ENCODE measurements around the gene JAML. TPM values are rescaled to one million over a fixed set of nuclear protein-coding genes. Genes with fewer than 3 reads are reported as not detected.

JAML gene
- total and polyA plus RNA-seq, 2 of the 13 experiments (the other 11 are each of a cell fraction or from before 2014, with no cell fraction given): 2.0 to 3.3 TPM

DNA sequence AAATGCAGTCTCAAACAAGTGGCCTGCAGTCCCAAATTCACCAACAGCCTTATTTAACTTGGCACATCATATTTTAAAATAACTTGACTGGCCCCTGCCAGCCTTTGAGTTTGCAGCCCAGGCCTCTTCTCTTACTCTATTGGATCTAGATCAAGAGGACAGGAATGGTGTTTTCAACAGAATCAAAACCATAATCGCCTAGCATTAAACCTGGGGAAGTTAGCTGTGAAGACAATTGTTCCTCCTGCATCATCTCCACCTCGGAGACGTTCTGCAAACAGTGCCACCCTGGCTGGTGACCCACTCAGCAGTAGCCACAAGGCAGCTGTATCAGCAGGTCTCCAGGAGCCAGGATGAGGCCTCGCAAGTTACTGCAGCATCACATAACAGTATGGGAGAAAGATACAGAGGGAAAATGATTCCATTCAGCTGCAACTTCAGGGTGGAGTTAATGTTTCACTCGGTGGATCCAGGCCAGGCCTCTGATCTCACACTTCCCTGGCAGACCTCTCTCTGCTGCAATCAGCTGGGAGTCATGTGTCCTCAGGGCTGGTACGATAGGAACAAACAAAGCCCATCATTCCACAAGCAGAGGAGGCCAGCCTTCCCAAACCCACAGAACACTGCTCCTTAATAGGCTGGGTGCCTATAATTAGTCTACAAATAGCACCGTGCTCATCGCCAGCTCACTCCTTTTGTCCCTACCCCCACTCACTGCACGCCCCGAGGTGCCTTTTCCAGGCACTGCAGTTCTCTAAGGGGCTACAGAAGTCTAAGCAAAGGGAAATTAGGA lies 29.8 kb downstream of the JAML start (continued):
- TF ChIP-seq, protein P1, sequence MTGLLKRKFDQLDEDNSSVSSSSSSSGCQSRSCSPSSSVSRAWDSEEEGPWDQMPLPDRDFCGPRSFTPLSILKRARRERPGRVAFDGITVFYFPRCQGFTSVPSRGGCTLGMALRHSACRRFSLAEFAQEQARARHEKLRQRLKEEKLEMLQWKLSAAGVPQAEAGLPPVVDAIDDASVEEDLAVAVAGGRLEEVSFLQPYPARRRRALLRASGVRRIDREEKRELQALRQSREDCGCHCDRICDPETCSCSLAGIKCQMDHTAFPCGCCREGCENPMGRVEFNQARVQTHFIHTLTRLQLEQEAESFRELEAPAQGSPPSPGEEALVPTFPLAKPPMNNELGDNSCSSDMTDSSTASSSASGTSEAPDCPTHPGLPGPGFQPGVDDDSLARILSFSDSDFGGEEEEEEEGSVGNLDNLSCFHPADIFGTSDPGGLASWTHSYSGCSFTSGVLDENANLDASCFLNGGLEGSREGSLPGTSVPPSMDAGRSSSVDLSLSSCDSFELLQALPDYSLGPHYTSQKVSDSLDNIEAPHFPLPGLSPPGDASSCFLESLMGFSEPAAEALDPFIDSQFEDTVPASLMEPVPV (CRISPR knock-in tag; IDR thresholded peaks at IDR 0.05): peak; percentile 63; the same call in 1 of the 2 replicates
- TF ChIP-seq, protein P2, sequence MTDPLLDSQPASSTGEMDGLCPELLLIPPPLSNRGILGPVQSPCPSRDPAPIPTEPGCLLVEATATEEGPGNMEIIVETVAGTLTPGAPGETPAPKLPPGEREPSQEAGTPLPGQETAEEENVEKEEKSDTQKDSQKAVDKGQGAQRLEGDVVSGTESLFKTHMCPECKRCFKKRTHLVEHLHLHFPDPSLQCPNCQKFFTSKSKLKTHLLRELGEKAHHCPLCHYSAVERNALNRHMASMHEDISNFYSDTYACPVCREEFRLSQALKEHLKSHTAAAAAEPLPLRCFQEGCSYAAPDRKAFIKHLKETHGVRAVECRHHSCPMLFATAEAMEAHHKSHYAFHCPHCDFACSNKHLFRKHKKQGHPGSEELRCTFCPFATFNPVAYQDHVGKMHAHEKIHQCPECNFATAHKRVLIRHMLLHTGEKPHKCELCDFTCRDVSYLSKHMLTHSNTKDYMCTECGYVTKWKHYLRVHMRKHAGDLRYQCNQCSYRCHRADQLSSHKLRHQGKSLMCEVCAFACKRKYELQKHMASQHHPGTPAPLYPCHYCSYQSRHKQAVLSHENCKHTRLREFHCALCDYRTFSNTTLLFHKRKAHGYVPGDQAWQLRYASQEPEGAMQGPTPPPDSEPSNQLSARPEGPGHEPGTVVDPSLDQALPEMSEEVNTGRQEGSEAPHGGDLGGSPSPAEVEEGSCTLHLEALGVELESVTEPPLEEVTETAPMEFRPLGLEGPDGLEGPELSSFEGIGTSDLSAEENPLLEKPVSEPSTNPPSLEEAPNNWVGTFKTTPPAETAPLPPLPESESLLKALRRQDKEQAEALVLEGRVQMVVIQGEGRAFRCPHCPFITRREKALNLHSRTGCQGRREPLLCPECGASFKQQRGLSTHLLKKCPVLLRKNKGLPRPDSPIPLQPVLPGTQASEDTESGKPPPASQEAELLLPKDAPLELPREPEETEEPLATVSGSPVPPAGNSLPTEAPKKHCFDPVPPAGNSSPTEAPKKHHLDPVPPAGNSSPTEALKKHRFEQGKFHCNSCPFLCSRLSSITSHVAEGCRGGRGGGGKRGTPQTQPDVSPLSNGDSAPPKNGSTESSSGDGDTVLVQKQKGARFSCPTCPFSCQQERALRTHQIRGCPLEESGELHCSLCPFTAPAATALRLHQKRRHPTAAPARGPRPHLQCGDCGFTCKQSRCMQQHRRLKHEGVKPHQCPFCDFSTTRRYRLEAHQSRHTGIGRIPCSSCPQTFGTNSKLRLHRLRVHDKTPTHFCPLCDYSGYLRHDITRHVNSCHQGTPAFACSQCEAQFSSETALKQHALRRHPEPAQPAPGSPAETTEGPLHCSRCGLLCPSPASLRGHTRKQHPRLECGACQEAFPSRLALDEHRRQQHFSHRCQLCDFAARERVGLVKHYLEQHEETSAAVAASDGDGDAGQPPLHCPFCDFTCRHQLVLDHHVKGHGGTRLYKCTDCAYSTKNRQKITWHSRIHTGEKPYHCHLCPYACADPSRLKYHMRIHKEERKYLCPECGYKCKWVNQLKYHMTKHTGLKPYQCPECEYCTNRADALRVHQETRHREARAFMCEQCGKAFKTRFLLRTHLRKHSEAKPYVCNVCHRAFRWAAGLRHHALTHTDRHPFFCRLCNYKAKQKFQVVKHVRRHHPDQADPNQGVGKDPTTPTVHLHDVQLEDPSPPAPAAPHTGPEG (CRISPR knock-in tag; IDR thresholded peaks at IDR 0.05): peak; percentile 91
- TF ChIP-seq, protein P3, sequence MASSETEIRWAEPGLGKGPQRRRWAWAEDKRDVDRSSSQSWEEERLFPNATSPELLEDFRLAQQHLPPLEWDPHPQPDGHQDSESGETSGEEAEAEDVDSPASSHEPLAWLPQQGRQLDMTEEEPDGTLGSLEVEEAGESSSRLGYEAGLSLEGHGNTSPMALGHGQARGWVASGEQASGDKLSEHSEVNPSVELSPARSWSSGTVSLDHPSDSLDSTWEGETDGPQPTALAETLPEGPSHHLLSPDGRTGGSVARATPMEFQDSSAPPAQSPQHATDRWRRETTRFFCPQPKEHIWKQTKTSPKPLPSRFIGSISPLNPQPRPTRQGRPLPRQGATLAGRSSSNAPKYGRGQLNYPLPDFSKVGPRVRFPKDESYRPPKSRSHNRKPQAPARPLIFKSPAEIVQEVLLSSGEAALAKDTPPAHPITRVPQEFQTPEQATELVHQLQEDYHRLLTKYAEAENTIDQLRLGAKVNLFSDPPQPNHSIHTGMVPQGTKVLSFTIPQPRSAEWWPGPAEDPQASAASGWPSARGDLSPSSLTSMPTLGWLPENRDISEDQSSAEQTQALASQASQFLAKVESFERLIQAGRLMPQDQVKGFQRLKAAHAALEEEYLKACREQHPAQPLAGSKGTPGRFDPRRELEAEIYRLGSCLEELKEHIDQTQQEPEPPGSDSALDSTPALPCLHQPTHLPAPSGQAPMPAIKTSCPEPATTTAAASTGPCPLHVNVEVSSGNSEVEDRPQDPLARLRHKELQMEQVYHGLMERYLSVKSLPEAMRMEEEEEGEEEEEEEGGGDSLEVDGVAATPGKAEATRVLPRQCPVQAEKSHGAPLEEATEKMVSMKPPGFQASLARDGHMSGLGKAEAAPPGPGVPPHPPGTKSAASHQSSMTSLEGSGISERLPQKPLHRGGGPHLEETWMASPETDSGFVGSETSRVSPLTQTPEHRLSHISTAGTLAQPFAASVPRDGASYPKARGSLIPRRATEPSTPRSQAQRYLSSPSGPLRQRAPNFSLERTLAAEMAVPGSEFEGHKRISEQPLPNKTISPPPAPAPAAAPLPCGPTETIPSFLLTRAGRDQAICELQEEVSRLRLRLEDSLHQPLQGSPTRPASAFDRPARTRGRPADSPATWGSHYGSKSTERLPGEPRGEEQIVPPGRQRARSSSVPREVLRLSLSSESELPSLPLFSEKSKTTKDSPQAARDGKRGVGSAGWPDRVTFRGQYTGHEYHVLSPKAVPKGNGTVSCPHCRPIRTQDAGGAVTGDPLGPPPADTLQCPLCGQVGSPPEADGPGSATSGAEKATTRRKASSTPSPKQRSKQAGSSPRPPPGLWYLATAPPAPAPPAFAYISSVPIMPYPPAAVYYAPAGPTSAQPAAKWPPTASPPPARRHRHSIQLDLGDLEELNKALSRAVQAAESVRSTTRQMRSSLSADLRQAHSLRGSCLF (CRISPR knock-in tag; IDR thresholded peaks at IDR 0.05; ENCODE audit: borderline replicate concordance): no peak
- TF ChIP-seq ADNP (CRISPR knock-in tag; IDR thresholded peaks at IDR 0.05): no peak
- no peak for TF ChIP-seq KDM3A (CRISPR knock-in tag; IDR thresholded peaks at IDR 0.05; ENCODE audit: low read depth)
- TF ChIP-seq, protein P4, sequence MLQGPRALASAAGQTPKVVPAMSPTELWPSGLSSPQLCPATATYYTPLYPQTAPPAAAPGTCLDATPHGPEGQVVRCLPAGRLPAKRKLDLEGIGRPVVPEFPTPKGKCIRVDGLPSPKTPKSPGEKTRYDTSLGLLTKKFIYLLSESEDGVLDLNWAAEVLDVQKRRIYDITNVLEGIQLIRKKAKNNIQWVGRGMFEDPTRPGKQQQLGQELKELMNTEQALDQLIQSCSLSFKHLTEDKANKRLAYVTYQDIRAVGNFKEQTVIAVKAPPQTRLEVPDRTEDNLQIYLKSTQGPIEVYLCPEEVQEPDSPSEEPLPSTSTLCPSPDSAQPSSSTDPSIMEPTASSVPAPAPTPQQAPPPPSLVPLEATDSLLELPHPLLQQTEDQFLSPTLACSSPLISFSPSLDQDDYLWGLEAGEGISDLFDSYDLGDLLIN (CRISPR knock-in tag; IDR thresholded peaks at IDR 0.05; ENCODE audit: borderline replicate concordance): no peak
- peak; percentile 52; the same call in 1 of the 2 replicates for TF ChIP-seq ZMYM3 (CRISPR knock-in tag; IDR thresholded peaks at IDR 0.05)
- TF ChIP-seq, protein P5, sequence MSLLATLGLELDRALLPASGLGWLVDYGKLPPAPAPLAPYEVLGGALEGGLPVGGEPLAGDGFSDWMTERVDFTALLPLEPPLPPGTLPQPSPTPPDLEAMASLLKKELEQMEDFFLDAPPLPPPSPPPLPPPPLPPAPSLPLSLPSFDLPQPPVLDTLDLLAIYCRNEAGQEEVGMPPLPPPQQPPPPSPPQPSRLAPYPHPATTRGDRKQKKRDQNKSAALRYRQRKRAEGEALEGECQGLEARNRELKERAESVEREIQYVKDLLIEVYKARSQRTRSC (CRISPR knock-in tag; IDR thresholded peaks at IDR 0.05; ENCODE audit: low read depth): no peak
- TF ChIP-seq, protein P6, sequence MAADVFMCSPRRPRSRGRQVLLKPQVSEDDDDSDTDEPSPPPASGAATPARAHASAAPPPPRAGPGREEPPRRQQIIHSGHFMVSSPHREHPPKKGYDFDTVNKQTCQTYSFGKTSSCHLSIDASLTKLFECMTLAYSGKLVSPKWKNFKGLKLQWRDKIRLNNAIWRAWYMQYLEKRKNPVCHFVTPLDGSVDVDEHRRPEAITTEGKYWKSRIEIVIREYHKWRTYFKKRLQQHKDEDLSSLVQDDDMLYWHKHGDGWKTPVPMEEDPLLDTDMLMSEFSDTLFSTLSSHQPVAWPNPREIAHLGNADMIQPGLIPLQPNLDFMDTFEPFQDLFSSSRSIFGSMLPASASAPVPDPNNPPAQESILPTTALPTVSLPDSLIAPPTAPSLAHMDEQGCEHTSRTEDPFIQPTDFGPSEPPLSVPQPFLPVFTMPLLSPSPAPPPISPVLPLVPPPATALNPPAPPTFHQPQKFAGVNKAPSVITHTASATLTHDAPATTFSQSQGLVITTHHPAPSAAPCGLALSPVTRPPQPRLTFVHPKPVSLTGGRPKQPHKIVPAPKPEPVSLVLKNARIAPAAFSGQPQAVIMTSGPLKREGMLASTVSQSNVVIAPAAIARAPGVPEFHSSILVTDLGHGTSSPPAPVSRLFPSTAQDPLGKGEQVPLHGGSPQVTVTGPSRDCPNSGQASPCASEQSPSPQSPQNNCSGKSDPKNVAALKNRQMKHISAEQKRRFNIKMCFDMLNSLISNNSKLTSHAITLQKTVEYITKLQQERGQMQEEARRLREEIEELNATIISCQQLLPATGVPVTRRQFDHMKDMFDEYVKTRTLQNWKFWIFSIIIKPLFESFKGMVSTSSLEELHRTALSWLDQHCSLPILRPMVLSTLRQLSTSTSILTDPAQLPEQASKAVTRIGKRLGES (CRISPR knock-in tag; IDR thresholded peaks at IDR 0.05; ENCODE audit: borderline replicate concordance): 0 out of 2 replicates have a peak, but pooled peaks have one; percentile 32
